ENCODE data around the gene NSD2. TPM values are rescaled to one million over a fixed set of nuclear protein-coding genes. Genes with fewer than 3 reads are reported as not detected.

The NSD2 gene
- total and polyA plus RNA-seq, 9 of the 15 experiments (the other 6 are each of a cell fraction or from before 2014, with no cell fraction given): 6.4 to 126 (median 58.8) TPM

GRCh38 chr4:1863297-1864033 is 7.7 kb upstream of the NSD2 start:
- no peak for ATAC-seq
- Histone ChIP-seq H3K9ac (ENCODE audit: insufficient read depth in 1 of 2, low read depth in 2 of 2, low read length in 2 of 2) (peak overlapping the region; percentile 20 to 85; a peak in 3 of 4 replicates), H3K79me2 (ENCODE audit: control insufficient read depth, insufficient read depth, low read length) (no peaks in the 10 kb centered on the region), H2AFZ (ENCODE audit: low read depth, low read length) (no peak overlapping the region), H3K4me3 (no peak overlapping the region), H4K20me1 (replicated peaks; ENCODE audit: control insufficient read depth, insufficient read depth, low read length) (no peaks in the 10 kb centered on the region), H3K9me1 (ENCODE audit: control insufficient read depth, insufficient read depth, low read length) (no peaks in the 10 kb centered on the region), H3K36me3 (ENCODE audit: control insufficient read depth, insufficient read depth, low read length) (no peaks in the 10 kb centered on the region), H3K4me2 (ENCODE audit: insufficient read depth, low read length) (no peak overlapping the region), H3K9me3 (replicated peaks; ENCODE audit: control insufficient read depth, insufficient read depth, low read depth, low read length) (no peaks in the 10 kb centered on the region), H3K4me1 (replicated peaks in 1 of 2; ENCODE audit: control insufficient read depth in 2 of 2, insufficient read depth in 2 of 2, low read length in 2 of 2) (peaks cover 17 to 34% of the 10 kb centered on the region in 2 experiments), H3K27me3 (ENCODE audit: control insufficient read depth in 2 of 2, insufficient read depth in 2 of 2, low read length in 2 of 2) (no peaks in the 10 kb centered on the region), H3K27ac (ENCODE audit: extremely low read depth, low read depth, low read length) (no peak overlapping the region)
- ChIA-PET CTCF (ENCODE audit: low intra/inter-chr PET ratio) (no interaction called here), POLR2A (interaction anchor here (0.6 to 1.8 kb wide), 4 partner anchors 10 to 19 kb away, joined by 3 to 5 read pairs (median 4); no protein-coding TSS in a partner anchor)
- intact Hi-C loops (cut with micrococcal nuclease) (no loop called here), in situ Hi-C loops (cut with MboI) (no loop called here)
- no TSS peak for BruUV-seq (replicated peaks)
- no peak for DNase-seq (ENCODE audit: extremely low read depth in 1 of 4, low spot score in 3 of 4)
- 72% methylated on average over 11 of the region's 11 CpGs for WGBS (ENCODE audit: insufficient coverage, low coverage, missing lambda C conversion rate)
- no peak for FAIRE-seq
- TF ChIP-seq, protein P1, sequence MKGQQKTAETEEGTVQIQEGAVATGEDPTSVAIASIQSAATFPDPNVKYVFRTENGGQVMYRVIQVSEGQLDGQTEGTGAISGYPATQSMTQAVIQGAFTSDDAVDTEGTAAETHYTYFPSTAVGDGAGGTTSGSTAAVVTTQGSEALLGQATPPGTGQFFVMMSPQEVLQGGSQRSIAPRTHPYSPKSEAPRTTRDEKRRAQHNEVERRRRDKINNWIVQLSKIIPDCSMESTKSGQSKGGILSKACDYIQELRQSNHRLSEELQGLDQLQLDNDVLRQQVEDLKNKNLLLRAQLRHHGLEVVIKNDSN (CRISPR knock-in tag; IDR thresholded peaks at IDR 0.05): peak; percentile 38; the same call in 1 of the 2 replicates
- TF ChIP-seq MCM2 (IDR thresholded peaks at IDR 0.05; ENCODE audit: low read depth): no peak
- no peak for TF ChIP-seq ZEB2 (IDR thresholded peaks at IDR 0.05)
- TF ChIP-seq, protein P2, sequence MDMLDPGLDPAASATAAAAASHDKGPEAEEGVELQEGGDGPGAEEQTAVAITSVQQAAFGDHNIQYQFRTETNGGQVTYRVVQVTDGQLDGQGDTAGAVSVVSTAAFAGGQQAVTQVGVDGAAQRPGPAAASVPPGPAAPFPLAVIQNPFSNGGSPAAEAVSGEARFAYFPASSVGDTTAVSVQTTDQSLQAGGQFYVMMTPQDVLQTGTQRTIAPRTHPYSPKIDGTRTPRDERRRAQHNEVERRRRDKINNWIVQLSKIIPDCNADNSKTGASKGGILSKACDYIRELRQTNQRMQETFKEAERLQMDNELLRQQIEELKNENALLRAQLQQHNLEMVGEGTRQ (CRISPR knock-in tag; IDR thresholded peaks at IDR 0.05): peak; percentile 38; the same call in 1 of the 2 replicates
- 0 out of 2 replicates have a peak, but pooled peaks have one; percentile 10 for TF ChIP-seq ZNF740 (CRISPR knock-in tag; IDR thresholded peaks at IDR 0.05)
- TF ChIP-seq ZNF740 (tag; IDR thresholded peaks at IDR 0.05): no peak
- TF ChIP-seq PTRF (tag; IDR thresholded peaks at IDR 0.05): no peak
- TF ChIP-seq ZFX (CRISPR knock-in tag; IDR thresholded peaks at IDR 0.05): 0 out of 2 replicates have a peak, but pooled peaks have one; percentile 5

Measured in K562 (cell line).